MM.1S (cell line): ENCODE data around the gene FRAS1.

Experiments
- DNase-seq: peaks from one replicate; pipeline ENCODE4 v3.0.0-alpha.2; 2015
- H2AFZ ChIP-seq: fragments of 300-600 bp; sonication (generic); 2 replicates; pipeline ENCODE4 v1.6.0; 2016; ENCODE audit warnings: antibody characterized with exemption, low read length
- H3F3A ChIP-seq: fragments of 300-600 bp; sonication (generic); 2 replicates; pipeline ENCODE4 v1.6.1; 2016; ENCODE audit warnings: mild to moderate bottlenecking, antibody characterized with exemption, low read length, moderate library complexity, mixed read lengths; ENCODE audit not compliant: insufficient read depth
- H3K27ac ChIP-seq: fragments of 300-600 bp; sonication (generic); 2 replicates; pipeline ENCODE4 v1.5.1; 2016; ENCODE audit warnings: mild to moderate bottlenecking, low read length
- H3K27me3 ChIP-seq: fragments of 300-600 bp; sonication (generic); replicated peaks from 2 replicates; pipeline ENCODE4 v1.6.0; 2016; ENCODE audit warnings: low read length; ENCODE audit not compliant: insufficient read depth
- H3K36me3 ChIP-seq: fragments of 300-600 bp; sonication (generic); replicated peaks from 2 replicates; pipeline ENCODE4 v1.6.1; 2016; ENCODE audit warnings: mild to moderate bottlenecking, low read length, mixed read lengths; ENCODE audit not compliant: insufficient read depth
- H3K4me1 ChIP-seq: fragments of 300-600 bp; sonication (generic); 2 replicates; pipeline ENCODE4 v1.6.1; 2016; ENCODE audit warnings: low read length, mixed read lengths
- H3K4me2 ChIP-seq: fragments of 300-600 bp; sonication (generic); 2 replicates; pipeline ENCODE4 v1.6.0; 2016; ENCODE audit warnings: low read depth, low read length
- H3K4me3 ChIP-seq: fragments of 300-600 bp; sonication (generic); 2 replicates; pipeline ENCODE4 v1.5.1; 2016; ENCODE audit warnings: low read length, mixed read lengths
- H3K79me2 ChIP-seq: fragments of 300-600 bp; sonication (generic); 2 replicates; pipeline ENCODE4 v1.6.1; 2016; ENCODE audit warnings: mixed run types, low read length, mixed read lengths
- H3K9ac ChIP-seq: fragments of 300-600 bp; sonication (generic); 2 replicates; pipeline ENCODE4 v1.6.1; 2016; ENCODE audit warnings: low read length, mixed read lengths
- H3K9me2 ChIP-seq: fragments of 300-600 bp; sonication (generic); replicated peaks from 2 replicates; pipeline ENCODE4 v1.6.1; 2016; ENCODE audit warnings: mild to moderate bottlenecking, low read length, mixed read lengths; ENCODE audit not compliant: insufficient read depth
- H3K9me3 ChIP-seq: fragments of 300-600 bp; sonication (generic); replicated peaks from 2 replicates; pipeline ENCODE4 v1.6.1; 2016; ENCODE audit warnings: mild to moderate bottlenecking, low read length, mixed read lengths; ENCODE audit not compliant: insufficient read depth
- H4K20me1 ChIP-seq: fragments of 300-600 bp; sonication (generic); 2 replicates; pipeline ENCODE4 v1.6.1; 2016; ENCODE audit warnings: mild to moderate bottlenecking, low read length, moderate library complexity, mixed read lengths; ENCODE audit not compliant: insufficient read depth
- CTCF ChIP-seq: fragments of 300-600 bp; sonication (generic); IDR thresholded peaks from 2 replicates; pipeline ENCODE4 v1.5.1; 2016; ENCODE audit warnings: antibody characterized with exemption, low read length, mixed read lengths
- EZH2 ChIP-seq: fragments of 300-600 bp; sonication (generic); optimal IDR thresholded peaks from 2 replicates; pipeline ENCODE3; 2017; ENCODE audit warnings: low read depth, mild to moderate bottlenecking, antibody characterized with exemption, low read length, mixed read lengths
- EZH2phosphoT487 ChIP-seq: fragments of 300-600 bp; sonication (generic); IDR thresholded peaks from 2 replicates; pipeline ENCODE4 v1.6.1; 2018; ENCODE audit warnings: antibody characterized with exemption, low read length

Gene FRAS1

GRCh38 chr4:78476108-78476704 lies 419.1 kb downstream of the FRAS1 start:
- no peaks in the 10 kb centered on the region for H3K27me3 ChIP-seq
- H3K79me2 ChIP-seq: no peaks in the 10 kb centered on the region
- H3K4me2 ChIP-seq: no peak overlapping the region
- H3K9me3 ChIP-seq: no peaks in the 10 kb centered on the region
- H3K9me2 ChIP-seq: no peaks in the 10 kb centered on the region
- H3K4me3 ChIP-seq: no peak overlapping the region
- no peaks in the 10 kb centered on the region for H3K4me1 ChIP-seq
- no peaks in the 10 kb centered on the region for H3F3A ChIP-seq
- no peak overlapping the region for H3K9ac ChIP-seq
- H3K27ac ChIP-seq: no peak overlapping the region
- DNase-seq: no peak
- H4K20me1 ChIP-seq: no peaks in the 10 kb centered on the region
- H3K36me3 ChIP-seq: no peaks in the 10 kb centered on the region
- no peak overlapping the region for H2AFZ ChIP-seq
- TF ChIP-seq EZH2phosphoT487 (no peak), EZH2 (no peak), CTCF (no peak)

DNA sequence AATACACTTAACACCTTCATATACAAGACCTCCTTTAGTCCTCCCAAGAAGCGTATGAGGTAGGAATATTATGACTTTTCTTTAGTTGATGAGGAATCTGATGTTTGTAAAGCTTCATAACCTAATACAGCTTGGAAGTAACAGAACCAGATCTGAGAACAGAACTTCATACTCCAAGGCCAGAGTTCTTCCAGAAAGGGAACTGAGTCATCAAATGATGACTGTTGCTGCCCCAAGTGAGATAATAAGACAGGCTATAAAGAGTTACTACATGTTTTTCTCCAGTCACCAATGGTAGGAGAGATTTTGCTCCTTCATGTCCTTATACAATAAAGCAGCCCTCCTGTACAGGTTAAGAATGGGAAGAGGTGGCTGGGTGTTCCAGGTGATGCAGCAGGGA lies 420.2 kb downstream of the FRAS1 start:
- Histone ChIP-seq H3K36me3 (no peaks in the 10 kb centered on the region), H3K27ac (no peak overlapping the region), H2AFZ (no peak overlapping the region), H3F3A (no peaks in the 10 kb centered on the region), H4K20me1 (no peaks in the 10 kb centered on the region), H3K4me1 (no peaks in the 10 kb centered on the region), H3K4me3 (no peak overlapping the region), H3K79me2 (no peaks in the 10 kb centered on the region), H3K9ac (no peak overlapping the region), H3K9me2 (no peaks in the 10 kb centered on the region), H3K27me3 (no peaks in the 10 kb centered on the region), H3K4me2 (no peak overlapping the region), H3K9me3 (no peaks in the 10 kb centered on the region)
- DNase-seq: no peak
- TF ChIP-seq EZH2 (no peak), CTCF (no peak), EZH2phosphoT487 (no peak)

DNA sequence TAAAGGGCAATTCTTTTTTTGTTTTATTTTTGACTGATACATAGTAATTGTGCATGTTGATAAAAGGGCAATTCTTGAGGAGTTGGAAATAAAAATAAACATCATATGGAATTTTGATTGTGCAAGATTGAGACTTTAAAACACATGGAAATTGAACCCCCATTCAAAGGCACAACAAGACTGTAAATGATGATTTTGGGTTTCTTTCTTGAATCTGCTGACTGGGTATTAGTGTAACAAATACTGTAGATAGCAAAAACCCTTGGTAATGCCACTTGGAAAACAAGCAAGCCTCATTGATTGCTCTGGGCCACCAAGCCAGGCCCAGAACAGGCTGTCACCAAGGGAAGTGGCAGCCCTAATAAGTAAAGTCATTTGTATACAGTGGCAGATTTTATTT lies 421.4 kb downstream of the FRAS1 start:
- H2AFZ ChIP-seq: no peak overlapping the region
- no peak overlapping the region for H3K27ac ChIP-seq
- H3F3A ChIP-seq: no peaks in the 10 kb centered on the region
- H3K4me1 ChIP-seq: no peaks in the 10 kb centered on the region
- no peaks in the 10 kb centered on the region for H4K20me1 ChIP-seq
- no peak for TF ChIP-seq CTCF
- no peak for TF ChIP-seq EZH2
- no peak for TF ChIP-seq EZH2phosphoT487
- no peaks in the 10 kb centered on the region for H3K9me3 ChIP-seq
- H3K4me3 ChIP-seq: no peak overlapping the region
- H3K79me2 ChIP-seq: no peaks in the 10 kb centered on the region
- H3K27me3 ChIP-seq: no peaks in the 10 kb centered on the region
- H3K9ac ChIP-seq: no peak overlapping the region
- no peaks in the 10 kb centered on the region for H3K9me2 ChIP-seq
- no peaks in the 10 kb centered on the region for H3K36me3 ChIP-seq
- DNase-seq: no peak
- H3K4me2 ChIP-seq: no peak overlapping the region
